KMS-11 (cell line): ENCODE measurements around the gene STAB1.

Source experiments
- H2AFZ ChIP-seq: fragments of 200-600 bp; sonication (generic); 2 replicates; pipeline ENCODE4 v1.6.1; 2016; ENCODE audit warnings: antibody characterized with exemption, mixed run types, low read depth
- H3K27ac ChIP-seq: fragments of 200-600 bp; sonication (generic); 2 replicates; pipeline ENCODE4 v1.6.1; 2016; ENCODE audit warnings: mild to moderate bottlenecking, mixed run types
- H3K27me3 ChIP-seq: fragments of 200-600 bp; sonication (generic); 2 replicates; pipeline ENCODE4 v1.6.1; 2017; ENCODE audit warnings: mild to moderate bottlenecking, low read depth, mixed run types, moderate library complexity; ENCODE audit not compliant: insufficient read depth
- H3K36me3 ChIP-seq: fragments of 200-600 bp; sonication (generic); 2 replicates; pipeline ENCODE4 v1.6.1; 2017; ENCODE audit warnings: mild to moderate bottlenecking, mixed run types; ENCODE audit not compliant: insufficient read depth
- H3K4me1 ChIP-seq: fragments of 200-600 bp; sonication (generic); 2 replicates; pipeline ENCODE4 v1.6.1; 2016; ENCODE audit warnings: mild to moderate bottlenecking, low read depth, mixed run types; ENCODE audit not compliant: poor library complexity, severe bottlenecking
- H3K4me2 ChIP-seq: fragments of 200-600 bp; sonication (generic); 2 replicates; pipeline ENCODE4 v1.7.0; 2016; ENCODE audit warnings: mild to moderate bottlenecking, mixed run types
- H3K4me3 ChIP-seq: fragments of 200-600 bp; sonication (generic); IDR thresholded peaks from 2 replicates; pipeline ENCODE4 v1.6.1; 2017; ENCODE audit warnings: low read depth, low read length, mixed read lengths; ENCODE audit not compliant: insufficient read depth
- H3K79me2 ChIP-seq: fragments of 200-600 bp; sonication (generic); 2 replicates; pipeline ENCODE4 v1.6.1; 2016; ENCODE audit warnings: low read depth, mixed run types; ENCODE audit not compliant: insufficient read depth
- H3K9ac ChIP-seq: fragments of 200-600 bp; sonication (generic); 2 replicates; pipeline ENCODE4 v1.6.1; 2016; ENCODE audit warnings: mild to moderate bottlenecking, mixed run types
- H4K20me1 ChIP-seq: fragments of 200-600 bp; sonication (generic); 2 replicates; pipeline ENCODE4 v1.6.1; 2016; ENCODE audit warnings: mild to moderate bottlenecking, mixed run types; ENCODE audit not compliant: insufficient read depth
- TF ChIP-seq, protein P1 (sequence below): fragments of 200-600 bp; sonication (generic); conservative IDR thresholded peaks from 2 replicates; pipeline ENCODE4 v1.6.1; 2017; ENCODE audit warnings: low read depth, mild to moderate bottlenecking, antibody characterized with exemption, low read length, moderate library complexity, mixed read lengths

STAB1 gene

DNA sequence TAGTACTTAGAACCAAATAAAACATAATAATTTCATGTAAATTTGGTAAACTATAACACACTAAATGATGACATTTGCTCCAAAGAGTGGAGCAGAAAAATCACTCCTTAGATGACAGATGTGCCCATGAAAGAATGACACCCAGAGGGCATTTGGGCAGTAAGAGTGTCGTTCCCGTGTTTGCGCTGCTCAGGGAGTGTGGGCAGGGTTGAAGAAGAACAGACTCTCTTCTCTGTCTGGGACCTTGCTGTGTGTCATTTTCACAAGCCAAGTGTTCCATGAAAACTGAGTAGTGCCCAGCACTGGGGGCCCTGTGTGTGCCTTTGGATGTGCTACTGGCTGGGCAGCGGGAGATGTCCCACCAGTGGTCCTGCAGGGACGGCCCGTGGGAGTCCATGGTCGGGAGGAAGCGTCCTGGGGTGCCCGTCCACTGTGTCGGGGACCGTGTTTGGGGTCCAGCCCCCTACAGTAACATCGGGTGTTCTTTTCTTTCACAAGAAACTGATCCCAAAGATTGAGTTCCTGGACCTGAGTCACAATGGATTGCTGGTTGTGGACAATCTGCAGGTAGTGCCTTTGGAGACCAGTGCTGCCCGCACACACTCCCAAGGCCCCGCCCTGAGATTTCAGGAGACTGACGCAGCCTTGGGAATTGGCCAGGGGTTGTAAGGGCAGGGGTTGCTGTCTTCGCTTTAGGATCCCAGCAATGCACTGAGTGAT is 17.9 kb upstream of the STAB1 start:
- TF ChIP-seq, protein P1, sequence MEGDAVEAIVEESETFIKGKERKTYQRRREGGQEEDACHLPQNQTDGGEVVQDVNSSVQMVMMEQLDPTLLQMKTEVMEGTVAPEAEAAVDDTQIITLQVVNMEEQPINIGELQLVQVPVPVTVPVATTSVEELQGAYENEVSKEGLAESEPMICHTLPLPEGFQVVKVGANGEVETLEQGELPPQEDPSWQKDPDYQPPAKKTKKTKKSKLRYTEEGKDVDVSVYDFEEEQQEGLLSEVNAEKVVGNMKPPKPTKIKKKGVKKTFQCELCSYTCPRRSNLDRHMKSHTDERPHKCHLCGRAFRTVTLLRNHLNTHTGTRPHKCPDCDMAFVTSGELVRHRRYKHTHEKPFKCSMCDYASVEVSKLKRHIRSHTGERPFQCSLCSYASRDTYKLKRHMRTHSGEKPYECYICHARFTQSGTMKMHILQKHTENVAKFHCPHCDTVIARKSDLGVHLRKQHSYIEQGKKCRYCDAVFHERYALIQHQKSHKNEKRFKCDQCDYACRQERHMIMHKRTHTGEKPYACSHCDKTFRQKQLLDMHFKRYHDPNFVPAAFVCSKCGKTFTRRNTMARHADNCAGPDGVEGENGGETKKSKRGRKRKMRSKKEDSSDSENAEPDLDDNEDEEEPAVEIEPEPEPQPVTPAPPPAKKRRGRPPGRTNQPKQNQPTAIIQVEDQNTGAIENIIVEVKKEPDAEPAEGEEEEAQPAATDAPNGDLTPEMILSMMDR, result no peak
- H3K4me1 ChIP-seq, result no peaks in the 10 kb centered on the region
- H2AFZ ChIP-seq, result no peak overlapping the region
- H3K27ac ChIP-seq, result no peak overlapping the region
- H4K20me1 ChIP-seq, result no peaks in the 10 kb centered on the region
- H3K9ac ChIP-seq, result no peak overlapping the region
- no peaks in the 10 kb centered on the region for H3K36me3 ChIP-seq
- H3K27me3 ChIP-seq, result no peaks in the 10 kb centered on the region
- H3K4me2 ChIP-seq, result no peak overlapping the region
- no peak overlapping the region for H3K4me3 ChIP-seq
- no peaks in the 10 kb centered on the region for H3K79me2 ChIP-seq

DNA sequence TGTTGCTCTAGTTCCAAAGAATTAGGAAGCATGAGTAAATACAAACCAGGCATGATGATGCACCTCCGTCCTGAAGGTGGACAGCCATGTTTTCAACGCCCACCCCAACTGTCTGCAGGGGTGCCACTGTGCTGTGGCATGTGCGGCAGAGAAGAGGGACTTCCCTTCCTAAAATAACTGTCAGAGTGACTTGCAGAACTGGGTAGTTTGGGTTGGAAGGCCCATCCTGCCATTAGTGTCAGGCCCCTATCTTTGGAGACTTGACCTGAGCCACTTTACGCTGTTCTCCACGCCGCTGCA is 17.4 kb upstream of the STAB1 start:
- Histone ChIP-seq H3K4me3 (no peak overlapping the region), H3K4me2 (no peak overlapping the region), H4K20me1 (no peaks in the 10 kb centered on the region), H3K9ac (no peak overlapping the region), H2AFZ (no peak overlapping the region), H3K79me2 (no peaks in the 10 kb centered on the region), H3K27ac (no peak overlapping the region), H3K27me3 (no peaks in the 10 kb centered on the region), H3K4me1 (no peaks in the 10 kb centered on the region), H3K36me3 (no peaks in the 10 kb centered on the region)
- TF ChIP-seq, protein P1, result no peak

DNA sequence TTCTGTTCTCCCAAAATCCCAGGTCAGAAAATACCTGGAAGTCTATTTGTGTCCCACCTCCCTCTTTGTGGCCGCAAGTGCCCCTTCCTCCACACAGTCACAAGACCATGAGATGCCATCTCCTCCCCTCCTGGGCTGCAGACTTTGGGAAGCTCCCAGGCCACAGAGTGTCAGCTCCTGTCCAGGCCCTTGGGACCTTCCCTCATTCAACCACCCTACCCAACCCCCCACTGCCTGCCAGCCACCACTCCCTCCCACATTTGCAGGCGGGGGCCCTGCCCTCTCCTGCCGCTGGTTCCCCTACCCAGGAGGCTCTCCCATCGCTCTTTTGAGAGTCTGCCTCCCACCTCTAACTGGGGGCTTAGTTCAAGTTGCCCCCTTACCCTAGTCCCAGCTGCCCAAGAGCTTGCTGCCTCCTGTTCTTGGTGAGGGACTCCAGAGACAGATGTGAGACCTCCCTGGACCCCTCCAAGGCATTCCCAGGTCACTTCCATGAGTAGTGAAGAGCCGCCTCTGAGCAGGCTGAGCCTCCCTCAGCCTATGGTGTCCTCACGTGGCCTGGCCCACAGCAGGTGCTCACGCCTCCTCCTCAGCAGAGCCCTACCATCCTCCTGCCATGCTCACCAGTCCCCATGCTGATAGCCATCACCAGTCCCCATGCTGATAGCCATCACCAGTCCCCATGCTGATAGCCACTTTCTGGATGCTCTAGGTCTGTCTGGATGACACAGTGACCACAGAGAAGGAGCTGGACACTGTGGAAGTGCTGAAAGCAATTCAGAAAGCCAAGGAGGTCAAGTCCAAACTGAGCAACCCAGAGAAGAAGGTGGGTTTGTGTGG is 15.9 kb upstream of the STAB1 start:
- Histone ChIP-seq H3K4me1 (no peaks in the 10 kb centered on the region), H3K27me3 (no peaks in the 10 kb centered on the region), H3K9ac (no peak overlapping the region), H4K20me1 (no peaks in the 10 kb centered on the region), H3K4me3 (no peak overlapping the region), H3K4me2 (no peak overlapping the region), H2AFZ (no peak overlapping the region), H3K79me2 (no peaks in the 10 kb centered on the region), H3K27ac (no peak overlapping the region), H3K36me3 (no peaks in the 10 kb centered on the region)
- TF ChIP-seq, protein P1, result no peak

DNA sequence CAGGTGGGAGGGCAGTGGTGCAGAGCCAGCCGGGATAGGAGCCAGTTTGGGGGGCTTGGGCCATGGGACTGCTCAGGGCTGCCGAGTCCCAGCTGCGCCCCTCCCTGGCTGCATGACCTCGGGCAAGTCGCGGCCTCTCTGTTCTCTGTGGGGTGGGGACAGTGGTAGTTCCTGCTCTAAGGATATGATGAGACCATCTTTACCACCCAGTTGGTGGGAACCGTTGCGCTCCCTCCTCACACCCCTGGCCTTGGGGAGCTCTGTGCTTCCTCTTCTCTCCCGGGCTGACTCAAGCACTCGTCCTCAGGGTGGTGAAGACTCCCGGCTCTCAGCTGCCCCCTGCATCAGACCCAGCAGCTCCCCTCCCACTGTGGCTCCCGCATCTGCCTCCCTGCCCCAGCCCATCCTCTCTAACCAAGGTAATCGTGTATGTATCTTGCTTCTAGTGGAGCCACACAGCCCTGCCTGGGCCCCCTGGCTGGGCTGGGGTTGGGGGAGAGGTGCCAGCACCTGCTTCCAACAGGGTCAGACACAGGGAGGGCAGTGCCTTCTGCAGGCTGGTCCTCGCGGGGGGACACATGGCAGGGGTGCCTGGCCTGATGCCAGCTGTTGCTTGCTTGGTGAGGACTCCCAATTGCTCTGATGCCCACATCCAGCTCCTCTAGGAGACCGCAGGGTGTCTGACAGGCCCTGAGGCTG is 15.1 kb upstream of the STAB1 start:
- Histone ChIP-seq H3K9ac (no peak overlapping the region), H3K27me3 (no peaks in the 10 kb centered on the region), H4K20me1 (no peaks in the 10 kb centered on the region), H3K4me1 (no peaks in the 10 kb centered on the region), H3K4me3 (no peak overlapping the region), H3K79me2 (no peaks in the 10 kb centered on the region), H2AFZ (no peak overlapping the region), H3K4me2 (no peak overlapping the region), H3K36me3 (no peaks in the 10 kb centered on the region), H3K27ac (no peak overlapping the region)
- TF ChIP-seq, protein P1, result no peak
